ENCODE measurements around the gene COL4A2. TPM values are rescaled to one million over a fixed set of nuclear protein-coding genes. Genes with fewer than 3 reads are reported as not detected.
"Not testable (repeated sequence)": the region's sequence is repeated elsewhere in the genome, so short reads cannot be mapped to it uniquely, and the experiment has no call there.

The COL4A2 gene
- total RNA-seq, 2 donors from 2014 or later: not detected

DNA sequence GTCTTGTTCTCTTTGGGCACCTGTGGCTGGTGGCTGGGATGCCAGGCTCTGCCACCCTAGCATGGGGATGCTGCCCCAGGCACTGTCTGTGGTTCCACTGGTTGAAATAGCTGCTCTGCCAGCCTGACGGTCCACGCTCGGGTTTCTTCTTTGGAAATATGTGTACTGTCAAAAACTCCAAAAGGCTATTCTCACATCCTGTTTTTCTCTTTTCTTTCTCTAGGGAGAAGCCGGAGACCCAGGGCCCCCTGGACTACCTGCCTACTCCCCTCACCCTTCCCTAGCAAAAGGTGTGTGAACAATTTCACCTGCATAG is 139.4 kb downstream of the COL4A2 start:
- Mint-ChIP-seq H3K9me3 (no peaks in the 10 kb centered on the region), H3K4me3 (no peak overlapping the region), H3K27me3 (ENCODE audit: low read depth) (peaks cover 38% of the 10 kb centered on the region), H3K27ac (no peak overlapping the region), H3K36me3 (ENCODE audit: insufficient read depth in 2 of 2) (no peaks in the 10 kb centered on the region), H3K4me1 (ENCODE audit: low read depth) (peaks cover 7% of the 10 kb centered on the region)
- ATAC-seq (replicated peaks in 1 of 2): no peak
- no peak for DNase-seq

DNA sequence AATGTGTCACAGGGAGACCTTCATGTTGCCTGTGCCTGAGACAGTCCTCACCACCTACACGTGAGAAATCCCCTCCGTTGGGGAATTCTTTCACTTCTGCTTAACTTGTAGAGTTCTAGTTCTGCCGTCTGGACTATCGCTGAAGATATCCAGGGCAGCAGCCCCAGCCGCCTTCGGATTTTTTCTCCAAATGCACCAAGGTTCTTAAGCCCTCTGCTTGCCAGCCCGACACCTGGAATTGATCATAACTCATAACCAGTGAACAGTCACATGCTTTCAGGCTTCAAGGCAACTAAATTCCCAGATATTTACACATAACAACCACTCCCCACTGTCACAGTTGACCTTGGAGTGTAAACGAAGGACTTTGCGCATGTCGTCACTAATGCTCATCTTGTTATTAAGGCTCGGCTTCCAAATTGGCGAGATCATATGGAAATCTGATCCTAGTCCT is 140.0 kb downstream of the COL4A2 start:
- H3K27me3 Mint-ChIP-seq (ENCODE audit: low read depth): peaks cover 38% of the 10 kb centered on the region
- no peaks in the 10 kb centered on the region for H3K36me3 Mint-ChIP-seq (ENCODE audit: insufficient read depth in 2 of 2)
- no peaks in the 10 kb centered on the region for H3K9me3 Mint-ChIP-seq
- peaks cover 7% of the 10 kb centered on the region for H3K4me1 Mint-ChIP-seq (ENCODE audit: low read depth)
- H3K27ac Mint-ChIP-seq: no peak overlapping the region
- H3K4me3 Mint-ChIP-seq: no peak overlapping the region
- DNase-seq (no peak), ATAC-seq (replicated peaks in 1 of 2) (no peak)

DNA sequence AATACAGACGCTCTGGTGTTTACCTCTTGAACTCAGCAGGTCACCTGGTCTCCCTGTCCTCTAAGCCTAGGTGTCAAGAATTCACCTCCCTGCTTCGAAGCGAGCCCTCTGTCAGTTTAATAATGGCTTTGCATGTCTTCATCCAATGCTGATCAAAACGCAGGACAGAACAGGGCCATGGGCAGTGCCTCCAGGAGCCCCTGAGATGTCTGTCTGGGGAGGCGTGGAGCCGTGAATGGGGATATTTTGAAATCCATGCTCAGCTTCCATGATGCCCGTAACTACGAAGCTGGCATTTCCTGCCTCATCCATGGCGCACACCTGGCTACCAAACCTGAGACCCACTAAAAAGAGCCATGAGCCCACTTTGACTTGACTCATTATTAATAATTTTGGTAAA is 140.7 kb downstream of the COL4A2 start:
- H3K4me3 Mint-ChIP-seq: no peak overlapping the region
- H3K27me3 Mint-ChIP-seq (ENCODE audit: low read depth): peaks cover 38% of the 10 kb centered on the region
- ATAC-seq (replicated peaks in 1 of 2): no peak
- H3K9me3 Mint-ChIP-seq: no peaks in the 10 kb centered on the region
- DNase-seq: no peak
- no peak overlapping the region for H3K27ac Mint-ChIP-seq
- no peaks in the 10 kb centered on the region for H3K36me3 Mint-ChIP-seq (ENCODE audit: insufficient read depth in 2 of 2)
- H3K4me1 Mint-ChIP-seq (ENCODE audit: low read depth): peaks cover 7% of the 10 kb centered on the region

DNA sequence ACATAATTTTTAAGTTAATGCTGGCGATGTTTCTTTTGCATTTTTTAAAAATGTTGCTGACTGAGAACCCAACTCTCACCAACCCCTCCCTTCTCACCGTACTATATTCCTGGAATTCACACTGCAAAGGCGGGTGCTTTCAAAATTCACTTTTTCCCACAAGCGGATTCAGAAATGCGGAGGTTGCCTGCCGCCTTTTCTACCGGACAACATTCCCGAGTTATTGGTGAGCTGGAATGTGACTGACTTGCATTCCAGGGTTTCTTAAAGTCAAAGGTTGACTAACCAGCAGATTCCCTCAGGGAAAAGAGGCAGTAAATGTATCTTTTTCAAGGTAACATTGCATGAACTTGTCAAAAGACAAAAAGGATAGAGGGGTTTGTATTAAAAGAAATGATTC is 141.1 kb downstream of the COL4A2 start:
- H3K4me3 Mint-ChIP-seq: no peak overlapping the region
- no peaks in the 10 kb centered on the region for H3K36me3 Mint-ChIP-seq (ENCODE audit: insufficient read depth in 2 of 2)
- no peak for ATAC-seq (replicated peaks in 1 of 2)
- DNase-seq: no peak
- H3K27me3 Mint-ChIP-seq (ENCODE audit: low read depth): peaks cover 38% of the 10 kb centered on the region
- H3K27ac Mint-ChIP-seq: no peak overlapping the region
- peaks cover 7% of the 10 kb centered on the region for H3K4me1 Mint-ChIP-seq (ENCODE audit: low read depth)
- no peaks in the 10 kb centered on the region for H3K9me3 Mint-ChIP-seq

DNA sequence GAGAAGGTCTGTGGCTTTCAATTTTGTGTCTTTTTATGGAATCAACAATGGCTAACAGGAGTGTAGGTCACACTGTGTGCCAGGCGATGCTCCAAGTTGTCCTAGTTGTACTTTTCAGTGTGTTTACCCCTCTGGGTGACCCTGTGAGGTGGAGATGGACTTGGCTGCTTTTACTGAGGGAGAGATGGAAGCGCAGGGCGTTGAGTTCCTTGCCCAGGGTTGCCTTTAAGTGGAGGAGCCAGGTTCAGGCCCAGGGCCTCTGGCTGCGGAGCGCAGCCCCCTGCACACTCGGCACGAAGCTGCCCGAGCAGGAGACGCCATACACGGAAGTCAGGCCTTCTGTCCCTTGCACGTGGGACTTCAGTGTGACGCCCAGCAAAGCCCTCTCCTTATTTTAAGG is 141.6 kb downstream of the COL4A2 start:
- no peak for DNase-seq
- Mint-ChIP-seq H3K36me3 (ENCODE audit: insufficient read depth in 2 of 2) (no peaks in the 10 kb centered on the region), H3K27ac (no peak overlapping the region), H3K9me3 (no peaks in the 10 kb centered on the region), H3K27me3 (ENCODE audit: low read depth) (peaks cover 38% of the 10 kb centered on the region), H3K4me1 (ENCODE audit: low read depth) (peaks cover 7% of the 10 kb centered on the region), H3K4me3 (no peak overlapping the region)
- no peak for ATAC-seq (replicated peaks in 1 of 2)

DNA sequence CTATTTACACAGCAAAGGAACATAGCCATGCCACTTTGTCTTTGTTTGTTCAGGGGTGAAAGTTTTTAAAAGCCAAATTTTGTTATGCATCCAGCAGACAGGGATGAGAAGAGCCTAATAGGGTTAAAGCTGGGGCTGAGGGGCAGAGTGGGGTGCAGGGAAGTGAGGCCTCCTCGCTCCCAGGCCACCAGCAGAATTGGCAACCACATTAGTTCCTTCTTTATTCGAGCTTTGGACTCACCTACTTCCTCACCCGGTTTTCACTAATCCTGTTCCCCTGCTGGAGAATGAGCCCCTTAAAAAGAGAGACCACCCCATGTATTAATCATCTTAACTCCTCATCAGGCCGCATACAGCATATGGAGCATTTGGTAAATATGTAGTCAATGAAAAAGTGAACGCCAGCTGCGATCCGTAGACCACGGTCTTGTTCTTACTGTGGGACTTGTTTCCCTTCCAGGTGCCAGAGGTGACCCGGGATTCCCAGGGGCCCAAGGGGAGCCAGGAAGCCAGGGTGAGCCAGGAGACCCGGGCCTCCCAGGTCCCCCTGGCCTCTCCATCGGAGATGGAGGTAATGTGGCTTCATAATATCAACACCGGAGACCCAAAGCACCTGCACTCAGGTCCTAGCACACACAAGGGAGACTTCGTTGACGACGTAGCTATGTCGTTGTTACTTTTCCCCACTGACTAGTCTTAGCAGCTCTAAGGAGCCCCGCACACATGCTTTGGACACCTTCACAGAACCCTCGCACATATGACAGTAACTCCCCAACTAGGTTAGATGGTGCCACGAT is 142.3 kb downstream of the COL4A2 start:
- H3K27ac Mint-ChIP-seq: no peak overlapping the region
- H3K4me1 Mint-ChIP-seq (ENCODE audit: low read depth): peaks cover 7% of the 10 kb centered on the region
- no peaks in the 10 kb centered on the region for H3K36me3 Mint-ChIP-seq (ENCODE audit: insufficient read depth in 2 of 2)
- ATAC-seq (replicated peaks in 1 of 2) (no peak), DNase-seq (no peak)
- H3K4me3 Mint-ChIP-seq: no peak overlapping the region
- no peaks in the 10 kb centered on the region for H3K9me3 Mint-ChIP-seq
- H3K27me3 Mint-ChIP-seq (ENCODE audit: low read depth): peaks cover 39% of the 10 kb centered on the region

DNA sequence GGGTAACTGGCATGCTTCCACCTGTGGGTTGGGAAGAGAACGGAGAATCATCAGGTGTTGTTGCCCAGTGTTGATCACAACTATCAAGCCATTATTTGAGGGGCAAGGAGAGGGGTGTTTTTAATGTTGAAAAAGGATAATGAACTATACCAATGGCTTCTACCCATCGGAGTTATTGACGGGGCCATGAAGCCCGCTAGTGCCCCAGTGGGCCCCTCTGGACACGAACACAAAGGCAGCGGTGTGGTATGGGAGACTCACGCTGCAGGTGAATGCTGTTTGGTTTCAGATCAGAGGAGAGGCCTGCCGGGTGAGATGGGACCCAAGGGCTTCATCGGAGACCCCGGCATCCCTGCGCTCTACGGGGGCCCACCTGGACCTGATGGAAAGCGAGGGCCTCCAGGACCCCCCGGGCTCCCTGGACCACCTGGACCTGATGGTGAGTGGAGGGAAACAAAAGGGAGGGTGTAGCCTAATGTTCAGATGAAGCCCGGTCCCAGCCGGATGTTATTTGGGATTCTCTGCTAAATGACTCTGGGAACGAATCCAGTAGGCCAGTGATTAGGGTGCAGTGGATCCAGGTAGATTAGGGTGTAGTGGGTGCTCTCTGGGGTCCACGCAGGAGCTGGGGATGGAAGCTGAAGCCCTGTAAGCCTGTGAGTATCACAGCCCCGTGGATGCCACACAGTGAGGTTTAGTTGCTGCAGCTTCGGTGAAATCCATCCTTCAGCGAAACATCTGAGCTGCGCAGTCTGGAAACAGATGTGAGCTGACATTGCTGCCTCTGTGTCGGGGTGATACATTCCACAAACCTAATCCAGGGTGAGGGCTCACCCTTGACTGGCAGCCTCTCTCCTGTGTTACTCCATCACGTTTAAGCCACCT is 143.2 kb downstream of the COL4A2 start:
- Mint-ChIP-seq H3K36me3 (ENCODE audit: insufficient read depth in 2 of 2) (no peaks in the 10 kb centered on the region), H3K4me3 (no peak overlapping the region), H3K27me3 (ENCODE audit: low read depth) (peaks cover 42% of the 10 kb centered on the region), H3K9me3 (no peaks in the 10 kb centered on the region), H3K27ac (no peak overlapping the region), H3K4me1 (ENCODE audit: low read depth) (peaks cover 2% of the 10 kb centered on the region)
- no peak for ATAC-seq (replicated peaks in 1 of 2)
- no peak for DNase-seq

DNA sequence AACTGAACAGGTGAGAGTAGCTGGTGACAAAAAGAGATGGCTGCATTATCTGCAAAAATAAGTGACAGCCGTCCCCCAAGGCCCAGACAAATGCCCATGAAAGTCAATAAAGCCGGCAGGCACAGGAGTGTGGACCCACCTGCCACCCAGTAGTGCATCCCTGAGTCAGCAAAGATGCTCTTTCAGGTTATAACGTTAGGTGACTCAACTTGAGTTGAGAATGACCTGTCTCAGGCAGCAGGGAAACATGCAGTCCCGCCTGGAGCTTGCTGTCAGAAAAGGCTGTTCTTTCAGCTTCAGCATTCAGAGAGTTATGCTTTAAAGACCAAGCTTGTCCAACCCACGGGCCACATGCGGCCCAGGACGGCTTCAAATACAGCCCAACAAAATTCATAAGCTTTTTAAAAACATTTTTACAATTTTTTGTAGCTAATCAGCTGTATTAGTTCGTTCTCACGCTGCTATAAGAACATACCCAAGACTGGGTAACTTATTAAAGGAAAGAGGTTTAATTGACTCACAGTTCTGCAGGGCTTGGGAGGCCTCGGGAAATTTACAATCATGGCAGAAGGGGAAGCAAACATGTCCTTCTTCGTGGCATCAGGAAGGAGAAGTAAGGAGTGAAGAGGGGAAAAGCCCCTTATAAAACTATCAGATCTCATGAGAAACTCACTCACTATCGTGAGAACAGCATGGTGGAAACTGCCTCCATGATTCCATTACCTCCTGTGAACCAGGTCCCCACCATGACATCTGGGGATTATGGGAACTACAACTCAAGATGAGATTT is 144.1 kb downstream of the COL4A2 start:
- Mint-ChIP-seq H3K4me1 (ENCODE audit: low read depth) (peaks cover 4% of the 10 kb centered on the region), H3K36me3 (ENCODE audit: insufficient read depth in 2 of 2) (no peaks in the 10 kb centered on the region), H3K27me3 (ENCODE audit: low read depth) (peaks cover 42% of the 10 kb centered on the region), H3K9me3 (no peaks in the 10 kb centered on the region), H3K4me3 (no peak overlapping the region), H3K27ac (no peak overlapping the region)
- DNase-seq (no peak), ATAC-seq (replicated peaks in 1 of 2) (no peak)

DNA sequence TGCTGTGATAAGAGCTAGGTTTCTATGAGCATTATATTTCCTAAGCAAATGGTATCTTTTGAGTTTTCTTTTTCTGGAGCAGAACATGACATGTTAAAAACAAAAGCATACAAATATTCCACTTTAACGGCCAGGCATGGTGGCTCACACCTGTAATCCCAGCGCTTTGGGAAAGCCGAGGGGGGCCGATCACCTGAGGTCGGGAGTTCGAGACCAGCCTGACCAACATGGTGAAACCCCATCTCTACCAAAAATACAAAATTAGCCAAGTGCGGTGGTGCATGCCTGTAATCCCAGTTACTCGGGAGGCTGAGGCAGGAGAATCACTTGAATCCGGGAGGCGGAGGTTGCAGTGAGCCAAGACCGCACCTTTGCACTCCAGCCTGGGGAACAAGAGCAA is 146.0 kb downstream of the COL4A2 start:
- not testable (repeated sequence) for H3K9me3 Mint-ChIP-seq; H3K27ac Mint-ChIP-seq; H3K36me3 Mint-ChIP-seq (ENCODE audit: insufficient read depth in 2 of 2); H3K4me1 Mint-ChIP-seq (ENCODE audit: low read depth); DNase-seq; ATAC-seq (replicated peaks in 1 of 2); H3K4me3 Mint-ChIP-seq
- peaks cover 39% of the 10 kb centered on the region for H3K27me3 Mint-ChIP-seq (ENCODE audit: low read depth)

DNA sequence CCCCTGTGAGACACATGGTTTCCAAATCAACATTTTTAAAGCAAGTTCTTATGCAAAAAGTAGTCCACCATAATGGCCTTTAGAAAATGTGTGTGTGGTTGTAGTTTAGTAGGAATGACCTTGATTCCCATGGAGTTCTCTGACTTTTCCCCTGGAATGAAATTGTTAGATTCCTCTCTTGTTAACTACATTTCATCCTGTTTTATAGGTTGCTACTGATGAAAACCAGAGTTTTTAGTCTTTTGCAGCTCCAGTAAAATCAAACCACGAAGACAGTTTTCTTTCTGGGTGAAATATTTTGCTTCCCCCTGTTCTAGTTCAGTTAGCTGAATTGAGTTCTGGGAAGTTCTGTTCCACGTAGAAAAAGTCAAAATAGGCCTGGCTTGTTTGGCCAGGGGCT is 146.7 kb downstream of the COL4A2 start:
- peaks cover 34% of the 10 kb centered on the region for H3K27me3 Mint-ChIP-seq (ENCODE audit: low read depth)
- no peak overlapping the region for H3K27ac Mint-ChIP-seq
- H3K9me3 Mint-ChIP-seq: no peaks in the 10 kb centered on the region
- H3K4me1 Mint-ChIP-seq (ENCODE audit: low read depth): peaks cover 5% of the 10 kb centered on the region
- no peaks in the 10 kb centered on the region for H3K36me3 Mint-ChIP-seq (ENCODE audit: insufficient read depth in 2 of 2)
- DNase-seq (no peak), ATAC-seq (replicated peaks in 1 of 2) (no peak)
- H3K4me3 Mint-ChIP-seq: no peak overlapping the region

DNA sequence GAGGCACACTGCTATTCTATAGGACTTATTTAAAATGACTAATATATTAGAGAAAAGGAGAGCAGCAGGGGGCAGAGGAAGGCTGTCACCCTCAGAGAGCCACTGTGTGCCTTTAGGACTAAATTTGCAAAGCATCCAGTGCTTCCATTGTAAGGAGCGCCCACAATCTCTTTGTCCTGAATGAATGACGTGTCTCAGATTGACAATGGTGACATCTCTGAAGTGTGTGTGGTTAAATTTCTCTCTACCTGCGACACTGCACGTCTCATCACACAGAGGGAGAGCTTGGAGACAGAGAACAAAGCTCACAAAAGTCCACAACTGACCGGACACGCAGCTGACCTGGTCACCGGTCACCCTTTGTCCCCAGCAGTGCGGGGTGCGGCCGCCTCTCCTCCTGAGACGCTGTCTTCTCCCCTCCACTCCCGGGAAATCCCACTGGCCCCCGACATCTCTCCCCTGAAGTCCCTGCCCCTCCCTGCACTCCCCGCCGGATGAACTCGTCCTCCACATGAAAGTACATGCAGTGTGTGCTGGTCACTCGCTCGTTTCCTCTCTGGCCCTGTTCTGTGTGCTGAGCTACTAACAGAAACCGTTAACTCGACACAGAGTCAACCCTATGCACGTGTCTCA is 147.3 kb downstream of the COL4A2 start:
- H3K4me1 Mint-ChIP-seq (ENCODE audit: low read depth): peaks cover 5% of the 10 kb centered on the region
- no peak overlapping the region for H3K27ac Mint-ChIP-seq
- DNase-seq (no peak), ATAC-seq (replicated peaks in 1 of 2) (no peak)
- H3K27me3 Mint-ChIP-seq (ENCODE audit: low read depth): peaks cover 28% of the 10 kb centered on the region
- no peaks in the 10 kb centered on the region for H3K36me3 Mint-ChIP-seq (ENCODE audit: insufficient read depth in 2 of 2)
- no peaks in the 10 kb centered on the region for H3K9me3 Mint-ChIP-seq
- H3K4me3 Mint-ChIP-seq: no peak overlapping the region

DNA sequence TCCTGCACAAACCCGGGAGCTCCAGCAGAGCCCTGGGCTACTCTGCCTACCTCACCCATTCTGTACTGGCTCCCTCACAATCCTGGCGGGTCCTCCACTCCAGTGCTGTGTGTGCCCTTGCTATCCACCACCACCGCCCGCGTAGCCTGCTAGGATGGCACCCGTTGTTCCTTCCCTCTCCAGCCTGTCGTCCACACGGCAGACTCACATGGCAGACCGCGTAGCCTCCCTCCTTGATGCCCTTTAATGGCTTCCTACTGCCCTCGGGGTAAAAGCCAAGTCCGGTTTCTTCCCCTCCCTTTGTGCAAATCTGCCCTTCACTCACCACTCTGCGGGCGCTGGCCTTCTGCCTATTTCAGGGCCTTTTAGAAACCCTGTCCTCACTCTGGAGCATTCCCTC is 147.9 kb downstream of the COL4A2 start:
- H3K9me3 Mint-ChIP-seq: no peaks in the 10 kb centered on the region
- no peak overlapping the region for H3K27ac Mint-ChIP-seq
- peaks cover 28% of the 10 kb centered on the region for H3K27me3 Mint-ChIP-seq (ENCODE audit: low read depth)
- ATAC-seq (replicated peaks in 1 of 2): no peak
- peaks cover 5% of the 10 kb centered on the region for H3K4me1 Mint-ChIP-seq (ENCODE audit: low read depth)
- H3K36me3 Mint-ChIP-seq (ENCODE audit: insufficient read depth in 2 of 2): no peaks in the 10 kb centered on the region
- H3K4me3 Mint-ChIP-seq: no peak overlapping the region
- DNase-seq: no peak

DNA sequence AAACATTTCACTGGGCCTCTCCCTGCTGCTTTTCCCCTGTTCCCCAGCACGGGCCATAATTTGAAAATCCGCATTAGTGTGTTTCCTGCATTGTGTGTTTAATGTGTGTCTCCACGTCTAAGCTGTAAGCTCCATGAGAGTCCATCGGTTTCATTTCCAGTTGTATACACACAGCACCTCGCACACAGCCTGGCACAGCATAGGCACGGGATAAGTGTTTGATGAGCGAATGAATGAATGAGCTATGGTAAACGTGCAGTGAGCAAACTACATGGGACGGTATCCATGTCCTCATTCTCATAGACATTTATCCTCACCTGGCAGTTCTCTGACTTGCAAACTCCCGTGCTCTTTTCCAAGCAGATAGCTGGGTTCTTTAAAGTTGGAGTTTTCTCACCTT is 148.4 kb downstream of the COL4A2 start:
- Mint-ChIP-seq H3K9me3 (no peaks in the 10 kb centered on the region), H3K27ac (no peak overlapping the region), H3K27me3 (ENCODE audit: low read depth) (peaks cover 28% of the 10 kb centered on the region), H3K4me3 (no peak overlapping the region), H3K4me1 (ENCODE audit: low read depth) (peaks cover 5% of the 10 kb centered on the region), H3K36me3 (ENCODE audit: insufficient read depth in 2 of 2) (no peaks in the 10 kb centered on the region)
- DNase-seq (no peak), ATAC-seq (replicated peaks in 1 of 2) (no peak)

All from activated T-cell treated with anti-CD3 and anti-CD28 coated beads, Interleukin-2, amount 50 U/mL, for 72 hours (primary cell).